SK-N-SH (cell line): ENCODE data around the gene PPP1R9B. TPM values are rescaled to one million over a fixed set of nuclear protein-coding genes. Genes with fewer than 3 reads are reported as not detected.

Experiments
- CTCF ChIA-PET: fragments of 300-600, 350-600 bp; formaldehyde crosslinking; extraction: SDS; loops from one replicate; lab custom pipeline; 2021; lab: Yijun Ruan, JAX
- POLR2A ChIA-PET: fragments of 350-600 bp; sonication (Branson Sonifier 250); formaldehyde crosslinking; extraction: SDS; loops from one replicate; lab custom pipeline; 2020; ENCODE audit warnings: antibody characterized with exemption, inconsistent platforms; lab: Yijun Ruan, JAX
- DNase-seq: peaks from one replicate; pipeline ENCODE4 v3.0.0; 2012
- H2AFZ ChIP-seq: fragments of 200-600 bp; sonication (generic); 2 replicates; pipeline ENCODE4 v1.8.1; 2016; ENCODE audit warnings: antibody characterized with exemption, mild to moderate bottlenecking, low read depth
- H3F3A ChIP-seq: fragments of 200-600 bp; sonication (generic); replicated peaks from 2 replicates; pipeline ENCODE3; 2016; ENCODE audit warnings: antibody characterized with exemption, mild to moderate bottlenecking; ENCODE audit not compliant: insufficient read depth
- H3K27ac ChIP-seq, 2 experiments: fragments of 200-500 bp in 1 of 2; fragments of 200-600 bp in 1 of 2; sonication (Bioruptor generic) in 1 of 2; sonication (generic), shearing (Covaris generic) in 1 of 2; 2 replicates each; pipeline versions ENCODE4 v1.5.1 to v1.6.1; 2014 to 2016; ENCODE audit warnings: low read depth in 2 of 2, inconsistent platforms in 1 of 2, low read length in 1 of 2, mild to moderate bottlenecking in 1 of 2, mixed read lengths in 1 of 2
- H3K27me3 ChIP-seq: fragments of 200-600 bp; sonication (generic), shearing (Covaris generic); 2 replicates; pipeline ENCODE4 v1.6.1; 2016; ENCODE audit warnings: mixed run types; ENCODE audit not compliant: insufficient read depth
- H3K36me3 ChIP-seq, 2 experiments: fragments of 200-500 bp in 1 of 2; fragments of 200-600 bp in 1 of 2; sonication (Bioruptor generic) in 1 of 2; sonication (generic) in 1 of 2; replicated peaks in 1 of 2; 2 replicates each; pipeline versions ENCODE3 to v1.5.1; 2014 to 2016; ENCODE audit warnings: low read length in 1 of 2, mild to moderate bottlenecking in 1 of 2; ENCODE audit not compliant: insufficient read depth in 2 of 2, control insufficient read depth in 1 of 2
- H3K4me1 ChIP-seq, 2 experiments: fragments of 200-500 bp in 1 of 2; fragments of 200-600 bp in 1 of 2; sonication (Bioruptor generic) in 1 of 2; sonication (generic), shearing (Covaris generic) in 1 of 2; 2 replicates each; pipeline versions ENCODE4 v1.5.1 to v1.6.1; 2014 to 2016; ENCODE audit warnings: low read depth in 1 of 2, low read length in 1 of 2, mixed run types in 1 of 2; ENCODE audit not compliant: insufficient read depth in 2 of 2, control insufficient read depth in 1 of 2
- H3K4me2 ChIP-seq: fragments of 200-600 bp; sonication (generic), shearing (Covaris generic); 2 replicates; pipeline ENCODE4 v1.6.1; 2017; ENCODE audit warnings: mixed run types
- H3K4me3 ChIP-seq, 2 experiments: fragments of 200-500 bp in 1 of 2; fragments of 200-600 bp in 1 of 2; sonication (Bioruptor generic) in 1 of 2; sonication (generic), shearing (Covaris generic) in 1 of 2; 2 replicates each; pipeline versions ENCODE4 v1.5.1 to v1.8.1; 2014 to 2016; ENCODE audit warnings: low read depth in 2 of 2, inconsistent platforms in 1 of 2, low read length in 1 of 2, mild to moderate bottlenecking in 1 of 2, mixed read lengths in 1 of 2, moderate library complexity in 1 of 2
- H3K79me2 ChIP-seq: fragments of 200-600 bp; sonication (generic); 2 replicates; pipeline ENCODE4 v1.8.1; 2017; ENCODE audit warnings: mild to moderate bottlenecking; ENCODE audit not compliant: insufficient read depth
- H3K9ac ChIP-seq: fragments of 200-600 bp; sonication (generic); 2 replicates; pipeline ENCODE4 v1.6.1; 2017; ENCODE audit warnings: mixed run types
- H3K9me2 ChIP-seq: fragments of 200-600 bp; sonication (generic); 2 replicates; pipeline ENCODE4 v1.6.1; 2017; ENCODE audit warnings: mixed run types
- H3K9me3 ChIP-seq: fragments of 200-600 bp; sonication (generic); 2 replicates; pipeline ENCODE4 v1.6.1; 2017; ENCODE audit warnings: mixed run types, mild to moderate bottlenecking, moderate library complexity
- H4K20me1 ChIP-seq: fragments of 200-600 bp; sonication (generic); 2 replicates; pipeline ENCODE4 v1.6.1; 2017; ENCODE audit warnings: mild to moderate bottlenecking, mixed run types; ENCODE audit not compliant: insufficient read depth
- ELF1 ChIP-seq: IDR thresholded peaks from 2 replicates; pipeline ENCODE4 v1.4.0; 2012
- EP300 ChIP-seq, 2 experiments: IDR thresholded peaks; 2 replicates each; pipeline versions ENCODE4 v1.4.0 to v1.6.1; 2012; ENCODE audit warnings: borderline replicate concordance in 1 of 2, low read depth in 1 of 2, low read length in 1 of 2
- EZH2phosphoT487 ChIP-seq: fragments of 200-600 bp; sonication (generic); IDR thresholded peaks from 2 replicates; pipeline ENCODE4 v1.6.1; 2017; ENCODE audit warnings: low read depth, mixed run types, mild to moderate bottlenecking, antibody characterized with exemption, moderate library complexity, borderline replicate concordance
- FOXJ3 ChIP-seq: sonication (generic); formaldehyde crosslinking; IDR thresholded peaks from 2 replicates; pipeline ENCODE4 v1.5.1; 2020; ENCODE audit warnings: mild to moderate bottlenecking, missing genetic modification reagents
- GATA2 ChIP-seq: sonication (generic); formaldehyde crosslinking; IDR thresholded peaks from 2 replicates; pipeline ENCODE4 v1.5.0; 2020; ENCODE audit warnings: mild to moderate bottlenecking, missing genetic modification reagents
- JUND ChIP-seq: IDR thresholded peaks from 2 replicates; pipeline ENCODE4 v1.4.0; 2012
- MEF2A ChIP-seq: IDR thresholded peaks from 2 replicates; pipeline ENCODE4 v1.4.0; 2012; ENCODE audit warnings: low read depth, borderline replicate concordance
- NFIC ChIP-seq: IDR thresholded peaks from 2 replicates; pipeline ENCODE4 v1.4.0; 2012; ENCODE audit warnings: borderline replicate concordance
- RAD21 ChIP-seq: IDR thresholded peaks from 2 replicates; pipeline ENCODE4 v1.6.1; 2012; ENCODE audit warnings: mild to moderate bottlenecking, low read length
- RCOR1 ChIP-seq: fragments of 150-350 bp; IDR thresholded peaks from 2 replicates; pipeline ENCODE4 v1.6.1; 2017; ENCODE audit warnings: antibody characterized with exemption, low read length
- RFX5 ChIP-seq: IDR thresholded peaks from 2 replicates; pipeline ENCODE4 v1.6.1; 2012; ENCODE audit warnings: mild to moderate bottlenecking, improper control_type of control experiment, low read length
- RXRA ChIP-seq: IDR thresholded peaks from 2 replicates; pipeline ENCODE4 v1.4.0; 2012; ENCODE audit warnings: low read depth, mild to moderate bottlenecking, borderline replicate concordance
- SIN3A ChIP-seq: IDR thresholded peaks from 2 replicates; pipeline ENCODE4 v1.6.1; 2012; ENCODE audit warnings: low read depth, mild to moderate bottlenecking, low read length, moderate library complexity, borderline replicate concordance
- TEAD4 ChIP-seq: IDR thresholded peaks from 2 replicates; pipeline ENCODE4 v1.4.0; 2012; ENCODE audit warnings: mild to moderate bottlenecking, borderline replicate concordance; ENCODE audit not compliant: insufficient read depth
- YY1 ChIP-seq: IDR thresholded peaks from 2 replicates; pipeline ENCODE4 v1.4.0; 2012; ENCODE audit warnings: low read depth, mild to moderate bottlenecking
- WGBS: methylation state at CpG from one replicate; pipeline ENCODE4 v1.1.6; 2017; ENCODE audit warnings: low lambda C conversion rate; 5-methylcytosine and 5-hydroxymethylcytosine counted together
- polyA plus RNA-seq, 3 experiments: library from polyadenylated mRNA; depleted of rRNA; stranded (reverse); fragments of >200 nt; gene quantifications; 2 replicates each; pipeline ENCODE4 v1.2.3, GENCODE V29; 2012
- TF ChIP-seq, protein P1 (sequence below): IDR thresholded peaks from 2 replicates; pipeline ENCODE4 v1.4.0; 2012; ENCODE audit warnings: low read depth, borderline replicate concordance
- TF ChIP-seq, protein P2 (sequence below): fragments of 200-600 bp; sonication (generic); IDR thresholded peaks from 2 replicates; pipeline ENCODE4 v1.6.1; 2017; ENCODE audit warnings: antibody characterized with exemption, mild to moderate bottlenecking, moderate library complexity
- TF ChIP-seq, protein P3 (sequence below): IDR thresholded peaks from 2 replicates; pipeline ENCODE4 v1.6.1; 2012; ENCODE audit warnings: mild to moderate bottlenecking, low read depth, low read length, moderate library complexity
- TF ChIP-seq, protein P4 (sequence below): IDR thresholded peaks from 2 replicates; pipeline ENCODE4; 2012

Gene PPP1R9B
- polyA plus RNA-seq, 1 of the 3 experiments (the other 2 are of a cell fraction): 35.2 TPM

DNA sequence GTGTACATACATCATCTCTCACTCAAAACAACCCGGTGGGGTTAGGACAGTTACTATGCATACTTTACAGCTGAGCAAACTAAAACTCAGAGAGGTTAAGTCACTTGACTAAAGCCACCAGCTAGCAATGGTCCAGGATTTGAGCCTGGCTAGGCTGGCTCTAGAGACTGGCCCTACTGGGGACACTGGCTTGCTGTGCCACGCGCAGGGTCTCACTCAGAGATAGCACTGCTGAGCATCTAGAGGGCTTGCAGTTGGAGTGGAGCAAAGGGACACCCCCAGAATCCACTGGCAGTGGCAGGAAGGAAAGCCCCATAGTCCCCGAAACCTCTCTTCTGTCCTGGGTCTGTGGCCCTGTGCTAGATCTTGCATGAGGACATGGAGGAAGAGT lies 31.7 kb downstream of the PPP1R9B start:
- H3K36me3 ChIP-seq: no peaks in the 10 kb centered on the region
- TF ChIP-seq TEAD4 (no peak), EP300 (IDR thresholded peaks at IDR 0.05; ENCODE audit: borderline replicate concordance in 1 of 2, low read depth in 1 of 2, low read length in 1 of 2) (no peak), YY1 (no peak), RFX5 (no peak), GATA2 (CRISPR knock-in tag) (no peak), RAD21 (no peak), FOXJ3 (CRISPR knock-in tag) (no peak), MEF2A (no peak), EZH2phosphoT487 (no peak), NFIC (no peak), SIN3A (no peak), RXRA (no peak), RCOR1 (no peak), JUND (no peak), ELF1 (no peak)
- TF ChIP-seq, protein P1, sequence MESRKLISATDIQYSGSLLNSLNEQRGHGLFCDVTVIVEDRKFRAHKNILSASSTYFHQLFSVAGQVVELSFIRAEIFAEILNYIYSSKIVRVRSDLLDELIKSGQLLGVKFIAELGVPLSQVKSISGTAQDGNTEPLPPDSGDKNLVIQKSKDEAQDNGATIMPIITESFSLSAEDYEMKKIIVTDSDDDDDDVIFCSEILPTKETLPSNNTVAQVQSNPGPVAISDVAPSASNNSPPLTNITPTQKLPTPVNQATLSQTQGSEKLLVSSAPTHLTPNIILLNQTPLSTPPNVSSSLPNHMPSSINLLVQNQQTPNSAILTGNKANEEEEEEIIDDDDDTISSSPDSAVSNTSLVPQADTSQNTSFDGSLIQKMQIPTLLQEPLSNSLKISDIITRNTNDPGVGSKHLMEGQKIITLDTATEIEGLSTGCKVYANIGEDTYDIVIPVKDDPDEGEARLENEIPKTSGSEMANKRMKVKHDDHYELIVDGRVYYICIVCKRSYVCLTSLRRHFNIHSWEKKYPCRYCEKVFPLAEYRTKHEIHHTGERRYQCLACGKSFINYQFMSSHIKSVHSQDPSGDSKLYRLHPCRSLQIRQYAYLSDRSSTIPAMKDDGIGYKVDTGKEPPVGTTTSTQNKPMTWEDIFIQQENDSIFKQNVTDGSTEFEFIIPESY: no peak
- TF ChIP-seq, protein P2, sequence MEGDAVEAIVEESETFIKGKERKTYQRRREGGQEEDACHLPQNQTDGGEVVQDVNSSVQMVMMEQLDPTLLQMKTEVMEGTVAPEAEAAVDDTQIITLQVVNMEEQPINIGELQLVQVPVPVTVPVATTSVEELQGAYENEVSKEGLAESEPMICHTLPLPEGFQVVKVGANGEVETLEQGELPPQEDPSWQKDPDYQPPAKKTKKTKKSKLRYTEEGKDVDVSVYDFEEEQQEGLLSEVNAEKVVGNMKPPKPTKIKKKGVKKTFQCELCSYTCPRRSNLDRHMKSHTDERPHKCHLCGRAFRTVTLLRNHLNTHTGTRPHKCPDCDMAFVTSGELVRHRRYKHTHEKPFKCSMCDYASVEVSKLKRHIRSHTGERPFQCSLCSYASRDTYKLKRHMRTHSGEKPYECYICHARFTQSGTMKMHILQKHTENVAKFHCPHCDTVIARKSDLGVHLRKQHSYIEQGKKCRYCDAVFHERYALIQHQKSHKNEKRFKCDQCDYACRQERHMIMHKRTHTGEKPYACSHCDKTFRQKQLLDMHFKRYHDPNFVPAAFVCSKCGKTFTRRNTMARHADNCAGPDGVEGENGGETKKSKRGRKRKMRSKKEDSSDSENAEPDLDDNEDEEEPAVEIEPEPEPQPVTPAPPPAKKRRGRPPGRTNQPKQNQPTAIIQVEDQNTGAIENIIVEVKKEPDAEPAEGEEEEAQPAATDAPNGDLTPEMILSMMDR: no peak
- TF ChIP-seq, protein P3, sequence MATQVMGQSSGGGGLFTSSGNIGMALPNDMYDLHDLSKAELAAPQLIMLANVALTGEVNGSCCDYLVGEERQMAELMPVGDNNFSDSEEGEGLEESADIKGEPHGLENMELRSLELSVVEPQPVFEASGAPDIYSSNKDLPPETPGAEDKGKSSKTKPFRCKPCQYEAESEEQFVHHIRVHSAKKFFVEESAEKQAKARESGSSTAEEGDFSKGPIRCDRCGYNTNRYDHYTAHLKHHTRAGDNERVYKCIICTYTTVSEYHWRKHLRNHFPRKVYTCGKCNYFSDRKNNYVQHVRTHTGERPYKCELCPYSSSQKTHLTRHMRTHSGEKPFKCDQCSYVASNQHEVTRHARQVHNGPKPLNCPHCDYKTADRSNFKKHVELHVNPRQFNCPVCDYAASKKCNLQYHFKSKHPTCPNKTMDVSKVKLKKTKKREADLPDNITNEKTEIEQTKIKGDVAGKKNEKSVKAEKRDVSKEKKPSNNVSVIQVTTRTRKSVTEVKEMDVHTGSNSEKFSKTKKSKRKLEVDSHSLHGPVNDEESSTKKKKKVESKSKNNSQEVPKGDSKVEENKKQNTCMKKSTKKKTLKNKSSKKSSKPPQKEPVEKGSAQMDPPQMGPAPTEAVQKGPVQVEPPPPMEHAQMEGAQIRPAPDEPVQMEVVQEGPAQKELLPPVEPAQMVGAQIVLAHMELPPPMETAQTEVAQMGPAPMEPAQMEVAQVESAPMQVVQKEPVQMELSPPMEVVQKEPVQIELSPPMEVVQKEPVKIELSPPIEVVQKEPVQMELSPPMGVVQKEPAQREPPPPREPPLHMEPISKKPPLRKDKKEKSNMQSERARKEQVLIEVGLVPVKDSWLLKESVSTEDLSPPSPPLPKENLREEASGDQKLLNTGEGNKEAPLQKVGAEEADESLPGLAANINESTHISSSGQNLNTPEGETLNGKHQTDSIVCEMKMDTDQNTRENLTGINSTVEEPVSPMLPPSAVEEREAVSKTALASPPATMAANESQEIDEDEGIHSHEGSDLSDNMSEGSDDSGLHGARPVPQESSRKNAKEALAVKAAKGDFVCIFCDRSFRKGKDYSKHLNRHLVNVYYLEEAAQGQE: no peak
- TF ChIP-seq, protein P4, sequence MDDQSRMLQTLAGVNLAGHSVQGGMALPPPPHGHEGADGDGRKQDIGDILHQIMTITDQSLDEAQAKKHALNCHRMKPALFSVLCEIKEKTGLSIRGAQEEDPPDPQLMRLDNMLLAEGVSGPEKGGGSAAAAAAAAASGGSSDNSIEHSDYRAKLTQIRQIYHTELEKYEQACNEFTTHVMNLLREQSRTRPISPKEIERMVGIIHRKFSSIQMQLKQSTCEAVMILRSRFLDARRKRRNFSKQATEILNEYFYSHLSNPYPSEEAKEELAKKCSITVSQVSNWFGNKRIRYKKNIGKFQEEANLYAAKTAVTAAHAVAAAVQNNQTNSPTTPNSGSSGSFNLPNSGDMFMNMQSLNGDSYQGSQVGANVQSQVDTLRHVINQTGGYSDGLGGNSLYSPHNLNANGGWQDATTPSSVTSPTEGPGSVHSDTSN: no peak
- H4K20me1 ChIP-seq: no peaks in the 10 kb centered on the region
- H3K4me3 ChIP-seq: no peak overlapping the region
- no peak overlapping the region for H3K27ac ChIP-seq
- H3K4me1 ChIP-seq: peaks cover 0 to 2% of the 10 kb centered on the region in 2 experiments; a peak in 1 of 4 replicates
- H3K4me2 ChIP-seq: no peak overlapping the region
- no peak overlapping the region for H3K9ac ChIP-seq
- CTCF ChIA-PET: interaction anchor here (0.6 to 16.3 kb wide), 10 partner anchors 10 to 82 kb away, joined by 3 to 297 read pairs (median 4); partner anchors contain the start of gene PDK2
- no peaks in the 10 kb centered on the region for H3K27me3 ChIP-seq
- no peaks in the 10 kb centered on the region for H3F3A ChIP-seq
- no peaks in the 10 kb centered on the region for H3K79me2 ChIP-seq
- H2AFZ ChIP-seq: no peak overlapping the region
- no peak for DNase-seq
- POLR2A ChIA-PET: interaction anchor here (0.6 kb wide), 1 partner anchor 11 kb away, joined by 3 read pairs; no protein-coding TSS in a partner anchor
- H3K9me3 ChIP-seq: no peaks in the 10 kb centered on the region
- WGBS: 88% methylated on average over 3 of the region's 4 CpGs
- no peaks in the 10 kb centered on the region for H3K9me2 ChIP-seq
